CD4-positive, alpha-beta T cell (primary cell): ENCODE data around the gene USP40. TPM values are rescaled to one million over a fixed set of nuclear protein-coding genes. Genes with fewer than 3 reads are reported as not detected.

Experiments used
- ATAC-seq: fragments of 200-7000 bp; cut with Tn5 transposase; one replicate; pipeline ENCODE4 v1.10.0; 2022; ENCODE audit warnings: mild to moderate bottlenecking; ENCODE audit not compliant: poor library complexity
- CTCF ChIA-PET: fragments of 350-600 bp; sonication (Branson Sonifier 250); formaldehyde crosslinking; loops from one replicate; lab custom pipeline; 2021; ENCODE audit warnings: antibody characterized with exemption, inconsistent platforms; lab: Charles Lee
- POLR2A ChIA-PET: fragments of 350-600 bp; sonication (Branson Sonifier 250); formaldehyde crosslinking; loops from one replicate; lab custom pipeline; 2021; ENCODE audit warnings: antibody characterized with exemption, inconsistent platforms; lab: Charles Lee
- DNase-seq, 14 experiments: peaks; one replicate each; pipeline ENCODE4 v3.0.0-alpha.2; 2013 to 2020; ENCODE audit warnings: mixed read lengths in 2 of 14
- H3K27ac ChIP-seq, 2 donors: one replicate each; pipeline versions ENCODE4 v1.5.1 to v1.7.0; 2013; ENCODE audit warnings: low read length in 2 of 2, low read depth in 1 of 2, mild to moderate bottlenecking in 1 of 2
- H3K27me3 ChIP-seq, 2 experiments: 1 replicate in 1 of 2; 2 replicates in 1 of 2; pipeline versions ENCODE4 v1.6.1 to v1.7.0; 2013; ENCODE audit warnings: low read length in 2 of 2, control low read depth in 1 of 2, mild to moderate bottlenecking in 1 of 2, moderate library complexity in 1 of 2; ENCODE audit not compliant: insufficient read depth in 2 of 2, control insufficient read depth in 1 of 2
- H3K36me3 ChIP-seq: one replicate; pipeline ENCODE4 v1.6.1; 2013; ENCODE audit warnings: low read length, control low read depth; ENCODE audit not compliant: insufficient read depth
- H3K4me1 ChIP-seq: one replicate; pipeline ENCODE4 v1.6.1; 2013; ENCODE audit warnings: low read length, control low read depth; ENCODE audit not compliant: insufficient read depth
- H3K4me3 ChIP-seq: one replicate; pipeline ENCODE4 v1.5.1; 2013; ENCODE audit warnings: mild to moderate bottlenecking, low read length, moderate library complexity
- H3K9me3 ChIP-seq, 2 experiments: 1 replicate in 1 of 2; 2 replicates in 1 of 2; pipeline versions ENCODE4 v1.6.1 to v1.7.0; 2013; ENCODE audit warnings: low read length in 2 of 2, mild to moderate bottlenecking in 2 of 2, control low read depth in 1 of 2, moderate library complexity in 1 of 2; ENCODE audit not compliant: control insufficient read depth in 1 of 2, insufficient read depth in 1 of 2
- H3K27ac Mint-ChIP-seq: one replicate; pipeline ENCODE4 v1.8.0; 2020; ENCODE audit warnings: mixed read lengths
- H3K27me3 Mint-ChIP-seq: one replicate; pipeline ENCODE4 v1.8.0; 2021; ENCODE audit warnings: mixed read lengths
- H3K36me3 Mint-ChIP-seq: one replicate; pipeline ENCODE4 v1.8.0; 2021; ENCODE audit warnings: low read depth, mixed read lengths
- H3K4me1 Mint-ChIP-seq: one replicate; pipeline ENCODE4 v1.8.0; 2021; ENCODE audit warnings: low read depth, mixed read lengths
- H3K4me3 Mint-ChIP-seq: one replicate; pipeline ENCODE4 v1.8.0; 2020; ENCODE audit warnings: mild to moderate bottlenecking, mixed read lengths
- H3K9me3 Mint-ChIP-seq: one replicate; pipeline ENCODE4 v1.8.0; 2020; ENCODE audit warnings: mixed read lengths
- CTCF ChIP-seq: fragments of 200-600 bp; IDR thresholded peaks from one replicate; pipeline ENCODE4 v1.8.0; 2022; ENCODE audit warnings: antibody characterized with exemption, mild to moderate bottlenecking
- intact Hi-C, 2 experiments: fragments of 100-400 bp; cut with DNase I in 1 of 2; cut with micrococcal nuclease in 1 of 2; formaldehyde crosslinking; loops; one replicate each; pipeline versions ENCODE4 v1.15.1 to v1.9.0; 2023 to 2025; cut with DNase I, micrococcal nuclease
- total RNA-seq, 174 experiments: library from RNA in 2 of 174; stranded (reverse) in 2 of 174; gene quantifications; one replicate each; pipeline ENCODE4 v1.2.3 and lab custom pipeline; 2021 to 2026

The USP40 gene
- total RNA-seq, 2 experiments from 2014 or later = 7.2 to 8.7 TPM

DNA sequence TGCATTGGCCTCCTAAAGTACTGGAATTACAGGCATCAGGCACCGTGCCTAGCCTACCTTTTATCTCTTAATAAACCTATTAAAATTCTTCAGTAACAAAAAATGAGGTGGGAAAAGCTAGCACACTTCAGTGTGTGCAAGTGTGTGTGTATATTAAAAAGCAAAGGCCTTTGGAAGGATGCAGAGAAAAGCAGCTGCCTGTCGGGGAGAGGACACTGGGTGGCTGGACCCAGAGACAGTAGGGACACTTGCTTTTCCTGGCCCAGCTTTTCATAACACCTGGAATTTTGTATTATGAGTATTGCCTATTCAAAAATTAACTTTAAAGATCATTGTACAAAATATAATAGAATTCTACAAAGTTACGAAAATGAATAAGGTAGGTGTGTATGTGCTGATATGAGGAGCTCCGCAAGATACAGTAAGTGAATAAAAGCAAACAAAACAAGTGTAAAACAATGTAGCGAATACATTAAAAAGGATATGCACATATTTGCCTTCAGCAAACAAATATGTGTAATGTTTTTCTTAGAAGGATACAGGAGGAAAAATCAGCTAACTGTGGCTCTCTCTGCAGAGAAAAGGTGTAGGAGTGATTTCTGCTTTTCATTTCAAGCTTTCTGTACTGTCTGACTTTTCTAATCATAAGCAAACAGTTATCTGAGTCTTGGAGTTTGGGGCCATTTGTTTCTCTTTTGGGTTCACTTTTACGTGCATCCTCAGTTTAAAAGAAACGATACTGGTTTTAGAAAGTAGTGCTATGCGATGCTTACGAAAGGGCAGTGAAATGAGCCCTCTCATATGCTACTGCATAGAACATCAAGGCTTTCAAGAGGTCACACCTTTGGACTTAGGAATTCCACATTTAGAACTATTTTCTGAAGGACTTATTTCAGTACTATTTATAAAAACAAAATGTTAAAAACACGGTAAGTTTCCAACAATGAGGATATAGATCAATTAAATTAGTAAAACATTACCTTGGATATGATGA, 70.8 kb downstream of the USP40 start:
- H3K36me3 ChIP-seq = peaks cover 35% of the 10 kb centered on the region
- Mint-ChIP-seq H3K36me3 (peaks cover 27% of the 10 kb centered on the region), H3K9me3 (no peaks in the 10 kb centered on the region)

DNA sequence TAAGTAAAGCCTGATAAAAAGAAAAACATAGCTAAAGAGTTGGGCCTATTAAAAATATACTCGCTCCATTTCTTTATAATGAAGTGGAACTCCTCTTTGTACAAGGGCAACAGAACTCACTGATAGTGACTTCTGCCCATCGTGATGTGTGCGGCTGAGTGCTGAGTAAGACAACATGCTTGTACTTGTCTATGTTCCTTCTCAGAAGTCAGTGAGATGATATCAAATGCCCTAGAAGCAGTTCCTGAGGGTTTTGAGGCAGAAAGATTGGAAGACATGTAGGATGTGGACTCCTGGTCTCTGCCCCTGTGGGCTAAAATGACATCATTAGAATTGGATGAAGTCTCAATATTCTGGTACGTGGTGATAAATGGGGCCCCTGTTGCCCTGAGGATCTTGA, 73.8 kb downstream of the USP40 start:
- Histone ChIP-seq H3K9me3 (no peaks in the 10 kb centered on the region), H3K4me1 (no peaks in the 10 kb centered on the region), H3K36me3 (peaks cover 33% of the 10 kb centered on the region), H3K27me3 (no peaks in the 10 kb centered on the region), H3K4me3 (no peak overlapping the region), H3K27ac (no peak overlapping the region)
- ChIA-PET CTCF (no interaction called here), POLR2A (no interaction called here)
- DNase-seq (no peak), ATAC-seq (no peak)
- TF ChIP-seq CTCF = no peak
- H3K36me3 Mint-ChIP-seq = peaks cover 33% of the 10 kb centered on the region
- H3K27ac Mint-ChIP-seq = no peak overlapping the region
- H3K4me3 Mint-ChIP-seq = no peak overlapping the region
- H3K9me3 Mint-ChIP-seq = no peaks in the 10 kb centered on the region
- intact Hi-C loops = no loop called here
- no peaks in the 10 kb centered on the region for H3K27me3 Mint-ChIP-seq
- H3K4me1 Mint-ChIP-seq = no peaks in the 10 kb centered on the region

More for the DNA sequence above, 70.8 kb downstream of the USP40 start:
- no peak overlapping the region for H3K4me3 ChIP-seq
- Mint-ChIP-seq H3K27ac (no peak overlapping the region), H3K27me3 (no peaks in the 10 kb centered on the region), H3K4me3 (no peak overlapping the region), H3K4me1 (no peaks in the 10 kb centered on the region)
- no peak for ATAC-seq
- no peak for DNase-seq
- ChIA-PET POLR2A (no interaction called here), CTCF (no interaction called here)
- no peak overlapping the region for H3K27ac ChIP-seq
- no peaks in the 10 kb centered on the region for H3K27me3 ChIP-seq
- intact Hi-C loops = no loop called here
- no peak for TF ChIP-seq CTCF
- H3K4me1 ChIP-seq = no peaks in the 10 kb centered on the region
- H3K9me3 ChIP-seq = no peaks in the 10 kb centered on the region

GRCh38 chr2:233492078-233492477, 74.5 kb downstream of the USP40 start:
- Histone ChIP-seq H3K27me3 (no peaks in the 10 kb centered on the region), H3K36me3 (peaks cover 33% of the 10 kb centered on the region), H3K9me3 (no peaks in the 10 kb centered on the region), H3K4me1 (no peaks in the 10 kb centered on the region), H3K4me3 (no peak overlapping the region), H3K27ac (no peak overlapping the region)
- H3K4me1 Mint-ChIP-seq = no peaks in the 10 kb centered on the region
- H3K27ac Mint-ChIP-seq = no peak overlapping the region
- POLR2A ChIA-PET = no interaction called here
- no peak for ATAC-seq
- CTCF ChIA-PET = no interaction called here
- peaks cover 33% of the 10 kb centered on the region for H3K36me3 Mint-ChIP-seq
- no peaks in the 10 kb centered on the region for H3K27me3 Mint-ChIP-seq
- DNase-seq = no peak
- H3K4me3 Mint-ChIP-seq = no peak overlapping the region
- TF ChIP-seq CTCF = no peak
- no peaks in the 10 kb centered on the region for H3K9me3 Mint-ChIP-seq
- intact Hi-C loops = no loop called here
